Measurements from ENCODE around the gene DOK4.
"Not testable (repeated sequence)": the region's sequence is repeated elsewhere in the genome, so short reads cannot be mapped to it uniquely, and the experiment has no call there.

GRCh38 chr16:57439947-57440346 lies 46.3 kb downstream of the DOK4 start:
- not testable (repeated sequence) for TF ChIP-seq CTCF, POLR2A (IDR thresholded peaks at IDR 0.05)
